HEK293 (cell line): ENCODE data around the gene DCUN1D1.

Source experiments
- YY1 ChIP-seq: fragments of 450-650 bp; formaldehyde crosslinking; IDR thresholded peaks from 2 replicates; pipeline ENCODE4 v1.5.1; 2018; ENCODE audit warnings: missing biosample characterization, missing genetic modification characterization
- TF ChIP-seq, protein P1 (sequence below): fragments of 450-650 bp; formaldehyde crosslinking; IDR thresholded peaks from 2 replicates; pipeline ENCODE4 v1.5.1; 2016; ENCODE audit warnings: missing biosample characterization, missing genetic modification characterization

- TF ChIP-seq, protein P1, sequence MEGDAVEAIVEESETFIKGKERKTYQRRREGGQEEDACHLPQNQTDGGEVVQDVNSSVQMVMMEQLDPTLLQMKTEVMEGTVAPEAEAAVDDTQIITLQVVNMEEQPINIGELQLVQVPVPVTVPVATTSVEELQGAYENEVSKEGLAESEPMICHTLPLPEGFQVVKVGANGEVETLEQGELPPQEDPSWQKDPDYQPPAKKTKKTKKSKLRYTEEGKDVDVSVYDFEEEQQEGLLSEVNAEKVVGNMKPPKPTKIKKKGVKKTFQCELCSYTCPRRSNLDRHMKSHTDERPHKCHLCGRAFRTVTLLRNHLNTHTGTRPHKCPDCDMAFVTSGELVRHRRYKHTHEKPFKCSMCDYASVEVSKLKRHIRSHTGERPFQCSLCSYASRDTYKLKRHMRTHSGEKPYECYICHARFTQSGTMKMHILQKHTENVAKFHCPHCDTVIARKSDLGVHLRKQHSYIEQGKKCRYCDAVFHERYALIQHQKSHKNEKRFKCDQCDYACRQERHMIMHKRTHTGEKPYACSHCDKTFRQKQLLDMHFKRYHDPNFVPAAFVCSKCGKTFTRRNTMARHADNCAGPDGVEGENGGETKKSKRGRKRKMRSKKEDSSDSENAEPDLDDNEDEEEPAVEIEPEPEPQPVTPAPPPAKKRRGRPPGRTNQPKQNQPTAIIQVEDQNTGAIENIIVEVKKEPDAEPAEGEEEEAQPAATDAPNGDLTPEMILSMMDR (tag by site-specific recombination): no peak
- no peak for TF ChIP-seq YY1 (tag by site-specific recombination)
Observed at GRCh38 chr3:182925944-182926337, 54.4 kb downstream of the DCUN1D1 start.
